ENCODE data around the gene PPIF. TPM values are rescaled to one million over a fixed set of nuclear protein-coding genes. Genes with fewer than 3 reads are reported as not detected.

The PPIF gene
- polyA plus RNA-seq, 1 donor (not counting 4 experiments of a cell fraction or from before 2014, with no cell fraction given) = 71.3 TPM

DNA sequence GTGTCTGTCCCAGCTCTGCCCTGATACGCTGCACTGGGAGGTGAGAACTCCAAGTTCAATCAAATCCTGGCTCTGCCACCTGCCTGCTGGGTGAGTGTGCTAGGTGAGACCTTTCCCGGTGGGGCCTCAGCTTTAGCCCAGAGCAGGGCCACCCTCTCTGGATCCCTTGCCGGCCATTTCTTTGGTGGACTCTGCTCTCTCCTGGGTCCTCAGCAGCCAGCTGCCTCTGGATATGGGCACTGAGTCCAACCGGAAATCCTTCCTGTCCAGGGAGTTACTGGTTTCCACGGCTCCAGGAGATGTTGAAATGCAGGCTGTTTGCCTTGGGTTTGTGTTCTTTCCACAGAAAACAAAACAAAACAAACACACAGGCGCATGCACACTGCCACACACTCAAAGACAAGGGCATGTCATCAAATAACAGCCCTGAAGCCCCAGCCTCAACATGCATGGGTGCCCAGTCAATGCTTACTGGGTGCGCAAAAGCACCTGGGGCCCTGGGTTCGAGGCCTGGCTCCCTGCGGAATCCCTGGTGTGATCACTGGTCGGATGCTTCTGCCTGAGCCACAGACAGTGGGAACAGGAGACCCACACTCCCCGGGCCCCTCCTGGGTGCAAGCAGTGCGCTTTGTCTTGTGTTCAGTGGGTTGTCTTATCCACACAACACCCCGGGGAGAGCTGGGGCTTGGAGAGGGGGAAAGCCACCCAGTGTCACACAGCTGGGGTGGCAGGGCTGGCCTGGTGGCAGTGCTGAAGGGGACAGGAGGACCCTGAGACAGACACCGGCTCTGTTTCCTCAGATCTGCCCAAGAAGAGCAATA, 33.1 kb downstream of the PPIF start:
- H3K27me3 ChIP-seq (ENCODE audit: control insufficient read depth, extremely low read depth, insufficient read depth, low read length) = peaks cover 18% of the 10 kb centered on the region
- no peak overlapping the region for H3K4me2 ChIP-seq (ENCODE audit: control insufficient read depth, extremely low read depth, insufficient read depth, low read depth, low read length)
- H4K20me1 ChIP-seq (ENCODE audit: control insufficient read depth, extremely low read depth, insufficient read depth, low read length) = no peaks in the 10 kb centered on the region
- no peak overlapping the region for H2AFZ ChIP-seq (ENCODE audit: control insufficient read depth, low read length)
- TF ChIP-seq, protein P1, sequence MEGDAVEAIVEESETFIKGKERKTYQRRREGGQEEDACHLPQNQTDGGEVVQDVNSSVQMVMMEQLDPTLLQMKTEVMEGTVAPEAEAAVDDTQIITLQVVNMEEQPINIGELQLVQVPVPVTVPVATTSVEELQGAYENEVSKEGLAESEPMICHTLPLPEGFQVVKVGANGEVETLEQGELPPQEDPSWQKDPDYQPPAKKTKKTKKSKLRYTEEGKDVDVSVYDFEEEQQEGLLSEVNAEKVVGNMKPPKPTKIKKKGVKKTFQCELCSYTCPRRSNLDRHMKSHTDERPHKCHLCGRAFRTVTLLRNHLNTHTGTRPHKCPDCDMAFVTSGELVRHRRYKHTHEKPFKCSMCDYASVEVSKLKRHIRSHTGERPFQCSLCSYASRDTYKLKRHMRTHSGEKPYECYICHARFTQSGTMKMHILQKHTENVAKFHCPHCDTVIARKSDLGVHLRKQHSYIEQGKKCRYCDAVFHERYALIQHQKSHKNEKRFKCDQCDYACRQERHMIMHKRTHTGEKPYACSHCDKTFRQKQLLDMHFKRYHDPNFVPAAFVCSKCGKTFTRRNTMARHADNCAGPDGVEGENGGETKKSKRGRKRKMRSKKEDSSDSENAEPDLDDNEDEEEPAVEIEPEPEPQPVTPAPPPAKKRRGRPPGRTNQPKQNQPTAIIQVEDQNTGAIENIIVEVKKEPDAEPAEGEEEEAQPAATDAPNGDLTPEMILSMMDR (optimal IDR thresholded peaks at IDR 0.05 in 1 of 3, IDR thresholded peaks at IDR 0.05 in 1 of 3, conservative IDR thresholded peaks at IDR 0.05 in 1 of 3; ENCODE audit: extremely low read depth in 1 of 3, insufficient read depth in 2 of 3, low read length in 3 of 3) = no peak
- TF ChIP-seq EZH2 (IDR thresholded peaks at IDR 0.05; ENCODE audit: low read length) = no peak
- no peak overlapping the region for H3K27ac ChIP-seq (ENCODE audit: control insufficient read depth, insufficient read depth, low read length)
- no peak overlapping the region for H3K4me3 ChIP-seq (ENCODE audit: control insufficient read depth in 2 of 3, extremely low read depth in 1 of 3, insufficient read depth in 2 of 3, low read depth in 1 of 3, low read length in 3 of 3)
- no peaks in the 10 kb centered on the region for H3K36me3 ChIP-seq (ENCODE audit: control insufficient read depth in 2 of 2, extremely low read depth in 1 of 2, insufficient read depth in 2 of 2, low read length in 2 of 2)
- FAIRE-seq = no peak
- no peaks in the 10 kb centered on the region for H3K4me1 ChIP-seq (ENCODE audit: control insufficient read depth, extremely low read depth, insufficient read depth, low read length)
- H3K9ac ChIP-seq (ENCODE audit: control insufficient read depth, extremely low read depth, insufficient read depth, low read length) = no peak overlapping the region
- H3K9me3 ChIP-seq (ENCODE audit: control insufficient read depth, low read depth, low read length) = no peaks in the 10 kb centered on the region
- DNase-seq (ENCODE audit: low read depth, low spot score) = no peak
- H3K9me1 ChIP-seq (ENCODE audit: control insufficient read depth, extremely low read depth, insufficient read depth, low read length) = no peaks in the 10 kb centered on the region
- no peaks in the 10 kb centered on the region for H3K79me2 ChIP-seq (ENCODE audit: control insufficient read depth, insufficient read depth, low read length)
- dilution Hi-C loops (cut with MboI; ENCODE audit: extremely low pct_ligation_motif_present, low sequenced_read_pairs) = no loop called here

DNA sequence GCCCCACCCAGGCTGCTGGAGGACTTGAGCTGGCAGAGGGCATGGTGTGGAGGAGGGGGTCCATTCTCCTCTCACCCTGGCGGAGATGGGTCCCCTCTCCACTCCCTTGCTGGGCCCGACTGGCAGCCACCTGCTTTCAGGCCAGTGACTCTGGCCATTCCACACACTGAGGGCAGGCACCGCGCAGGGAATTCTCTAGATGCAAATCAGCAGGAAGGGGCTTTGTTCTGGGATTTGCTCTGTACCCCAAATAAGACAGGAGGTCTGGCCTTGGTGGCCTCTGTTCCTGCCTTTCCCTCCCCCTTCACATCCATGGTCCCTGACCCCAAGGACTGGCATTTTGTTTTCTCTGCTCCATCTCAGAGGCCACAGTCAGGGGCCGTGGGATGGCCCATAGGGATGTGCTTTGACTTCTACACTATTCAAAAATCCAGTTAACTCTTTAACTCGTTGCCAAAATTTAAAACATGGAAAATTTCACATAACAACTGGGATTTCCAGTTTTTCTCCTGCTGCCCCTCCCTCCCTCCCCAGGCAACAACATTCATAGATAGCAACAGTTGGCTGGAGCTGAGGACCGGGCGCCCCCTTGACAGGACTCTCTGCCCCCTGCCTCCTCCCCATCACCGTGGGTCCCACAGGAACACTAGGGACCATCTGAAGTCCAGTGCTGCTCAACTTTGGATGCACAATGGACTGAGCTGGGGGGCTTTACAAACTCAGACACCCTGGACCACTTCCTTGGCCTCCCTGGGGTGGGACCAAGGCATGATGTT, 33.9 kb downstream of the PPIF start:
- no peak for FAIRE-seq
- H4K20me1 ChIP-seq (ENCODE audit: control insufficient read depth, extremely low read depth, insufficient read depth, low read length) = no peaks in the 10 kb centered on the region

More for the DNA sequence above, 33.9 kb downstream of the PPIF start:
- Histone ChIP-seq H3K9ac (ENCODE audit: control insufficient read depth, extremely low read depth, insufficient read depth, low read length) (no peak overlapping the region), H3K27me3 (ENCODE audit: control insufficient read depth, extremely low read depth, insufficient read depth, low read length) (peaks cover 18% of the 10 kb centered on the region), H3K9me1 (ENCODE audit: control insufficient read depth, extremely low read depth, insufficient read depth, low read length) (no peaks in the 10 kb centered on the region), H2AFZ (ENCODE audit: control insufficient read depth, low read length) (no peak overlapping the region), H3K4me2 (ENCODE audit: control insufficient read depth, extremely low read depth, insufficient read depth, low read depth, low read length) (no peak overlapping the region), H3K9me3 (ENCODE audit: control insufficient read depth, low read depth, low read length) (no peaks in the 10 kb centered on the region), H3K79me2 (ENCODE audit: control insufficient read depth, insufficient read depth, low read length) (no peaks in the 10 kb centered on the region), H3K4me3 (ENCODE audit: control insufficient read depth in 2 of 3, extremely low read depth in 1 of 3, insufficient read depth in 2 of 3, low read depth in 1 of 3, low read length in 3 of 3) (no peak overlapping the region), H3K27ac (ENCODE audit: control insufficient read depth, insufficient read depth, low read length) (no peak overlapping the region), H3K36me3 (ENCODE audit: control insufficient read depth in 2 of 2, extremely low read depth in 1 of 2, insufficient read depth in 2 of 2, low read length in 2 of 2) (no peaks in the 10 kb centered on the region), H3K4me1 (ENCODE audit: control insufficient read depth, extremely low read depth, insufficient read depth, low read length) (no peaks in the 10 kb centered on the region)
- dilution Hi-C loops (cut with MboI; ENCODE audit: extremely low pct_ligation_motif_present, low sequenced_read_pairs) = no loop called here
- TF ChIP-seq, protein P1 (optimal IDR thresholded peaks at IDR 0.05 in 1 of 3, IDR thresholded peaks at IDR 0.05 in 1 of 3, conservative IDR thresholded peaks at IDR 0.05 in 1 of 3; ENCODE audit: extremely low read depth in 1 of 3, insufficient read depth in 2 of 3, low read length in 3 of 3) = no peak
- no peak for TF ChIP-seq EZH2 (IDR thresholded peaks at IDR 0.05; ENCODE audit: low read length)
- DNase-seq (ENCODE audit: low read depth, low spot score) = no peak

Measured in keratinocyte (primary cell).